HFF-Myc (cell line): ENCODE measurements around the gene OR9A2.

Experiments
- DNase-seq: peaks from one replicate; pipeline ENCODE4 v3.0.0-alpha.2; 2011; ENCODE audit warnings: low read depth; ENCODE audit errors: extremely low read depth
- H3K4me3 ChIP-seq: replicated peaks from 2 replicates; pipeline ENCODE4 v1.5.1; 2011; ENCODE audit warnings: low read depth, mild to moderate bottlenecking, control low read depth, low read length
- CTCF ChIP-seq: IDR thresholded peaks from 2 replicates; pipeline ENCODE4 v1.5.1; 2012; ENCODE audit warnings: mild to moderate bottlenecking, low read depth, low read length, control low read depth; ENCODE audit errors: missing control alignments

Gene OR9A2

DNA sequence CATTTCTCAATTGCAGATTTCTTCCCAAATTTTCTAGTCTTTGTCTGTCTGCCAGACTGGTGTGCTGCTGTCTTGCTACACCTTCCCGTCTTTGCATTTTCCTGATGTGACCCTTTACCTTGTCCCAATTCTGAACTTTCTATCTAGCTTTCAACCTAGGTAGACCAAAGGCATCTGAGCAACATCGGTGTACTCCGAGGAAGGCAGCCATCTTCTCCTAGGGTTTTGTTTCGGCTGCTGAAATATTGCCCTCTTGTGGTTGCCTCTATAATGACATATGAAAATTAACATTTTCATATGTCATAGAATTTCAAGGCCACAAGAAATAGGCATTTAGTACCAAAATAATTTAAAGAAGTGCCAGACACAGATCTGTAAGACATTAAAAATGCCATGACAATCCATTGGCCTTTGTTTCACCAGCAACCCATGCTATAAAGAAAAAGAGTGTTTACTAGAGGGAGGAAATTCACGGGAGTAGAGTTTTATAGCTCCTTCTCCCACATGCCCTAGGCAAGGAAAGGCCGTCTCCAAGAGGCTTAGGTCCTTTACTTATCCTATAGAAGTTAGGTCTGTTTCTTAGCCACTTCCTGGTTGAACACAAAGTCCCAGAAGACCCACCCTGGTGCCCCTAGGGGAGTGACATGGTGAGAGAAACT is 23.4 kb downstream of the OR9A2 start:
- peak; percentile 64 for TF ChIP-seq CTCF

DNA sequence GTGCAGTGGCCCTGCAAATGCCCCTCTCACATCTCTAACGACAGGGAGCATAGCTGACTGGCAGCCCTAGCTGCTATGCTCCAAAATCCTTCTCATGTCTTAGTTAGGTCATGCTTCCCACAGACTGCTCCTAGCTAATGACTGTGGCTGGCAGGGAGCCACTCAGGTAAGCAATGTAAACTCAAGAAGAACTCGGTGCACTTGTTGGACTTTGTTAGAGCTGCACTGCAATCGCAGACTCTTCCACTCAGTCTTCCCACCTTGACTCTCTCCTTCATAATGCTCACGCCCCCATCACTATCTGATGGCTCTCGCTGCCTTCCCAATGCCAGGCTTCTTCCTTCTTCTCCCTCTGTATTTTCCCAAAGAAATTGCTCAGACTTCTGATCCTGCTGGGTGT is 24.0 kb downstream of the OR9A2 start:
- no peak overlapping the region for H3K4me3 ChIP-seq
- DNase-seq = no peak
- TF ChIP-seq CTCF = no peak

More for the DNA sequence above, 23.4 kb downstream of the OR9A2 start:
- DNase-seq = no peak
- no peak overlapping the region for H3K4me3 ChIP-seq

- H3K4me3 ChIP-seq = no peak overlapping the region
- no peak for DNase-seq
- peak; percentile 28 for TF ChIP-seq CTCF
Measured at GRCh38 chr7:143002106-143002505, 24.8 kb downstream of the OR9A2 start.

- no peak overlapping the region for H3K4me3 ChIP-seq
- DNase-seq = no peak
- TF ChIP-seq CTCF = no peak
Measured at GRCh38 chr7:143000648-143001047, 26.3 kb downstream of the OR9A2 start.

- TF ChIP-seq CTCF = no peak
- no peak for DNase-seq
Measured at GRCh38 chr7:142999793-143000192, 27.1 kb downstream of the OR9A2 start.

DNA sequence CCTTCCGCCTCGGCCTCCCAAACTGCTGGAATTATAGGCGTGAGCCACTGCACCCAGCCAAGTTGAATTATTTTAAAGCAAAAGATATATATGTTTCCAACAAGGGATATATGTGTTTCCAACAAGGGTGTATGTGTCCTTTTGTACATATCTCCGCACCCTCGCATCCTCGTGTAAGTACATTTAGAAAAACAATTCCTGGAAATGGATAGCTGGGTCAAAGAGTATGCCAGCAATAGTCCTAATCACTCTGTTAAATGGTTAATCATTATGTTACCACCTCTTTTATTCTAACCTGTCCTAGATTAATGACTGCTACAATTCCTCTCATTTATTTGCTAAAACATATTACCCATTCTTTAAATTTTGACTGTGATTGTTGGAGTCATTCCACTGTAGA is 28.0 kb downstream of the OR9A2 start:
- no peak for DNase-seq
- no peak for TF ChIP-seq CTCF

More at GRCh38 chr7:142999793-143000192, 27.1 kb downstream of the OR9A2 start:
- H3K4me3 ChIP-seq = no peak overlapping the region

More for the DNA sequence above, 28.0 kb downstream of the OR9A2 start:
- H3K4me3 ChIP-seq = no peak overlapping the region
